Right lobe of liver (tissue), 4 donors: ENCODE results near the gene DCXR.

Experiments used
- CTCF ChIP-seq, 4 donors: fragments of 200-600 bp in 3 of 4; fragments of 450-650 bp in 1 of 4; IDR thresholded peaks; one replicate each; pipeline versions ENCODE4 v1.5.1 to v1.8.0; 2016 to 2022; ENCODE audit warnings: antibody characterized with exemption in 4 of 4, mild to moderate bottlenecking in 2 of 4
- POLR2A ChIP-seq: fragments of 450-650 bp; IDR thresholded peaks from one replicate; pipeline ENCODE4 v1.6.1; 2017; ENCODE audit warnings: antibody characterized with exemption, mild to moderate bottlenecking
- donor health status: DM: no; HTN: no; CAD: no.
- donor health status: DM: no; HTN: no; CAD: no.
- donor health status: DM: no; HTN: yes; CAD: no.

GRCh38 chr17:82031885-82032627 lies 5.4 kb downstream of the DCXR start:
- TF ChIP-seq CTCF (IDR thresholded peaks at IDR 0.05) (no peak), POLR2A (no peak)
